ENCODE measurements around the gene TBC1D22B. TPM values are rescaled to one million over a fixed set of nuclear protein-coding genes. Genes with fewer than 3 reads are reported as not detected.
A peak's percentile ranks its signal among the peaks of the same experiment; 100 is the strongest.

TBC1D22B gene
- total and polyA plus RNA-seq, 2 of the 13 experiments (the other 11 are each of a cell fraction or from before 2014, with no cell fraction given): 9.7 to 12.9 TPM

- no peak for TF ChIP-seq NR3C1 (CRISPR knock-in tag; IDR thresholded peaks at IDR 0.05)
- peak; percentile 97 for TF ChIP-seq HDAC1 (CRISPR knock-in tag; IDR thresholded peaks at IDR 0.05)
- TF ChIP-seq RBM22 (optimal IDR thresholded peaks at IDR 0.05; ENCODE audit: low read length): no peak
- peak; percentile 92 for TF ChIP-seq NFRKB (IDR thresholded peaks at IDR 0.05)
- TF ChIP-seq SSRP1 (CRISPR knock-in tag; IDR thresholded peaks at IDR 0.05): no peak
- TF ChIP-seq CBFB (CRISPR knock-in tag; IDR thresholded peaks at IDR 0.05): peak; percentile 75; the same call in 1 of the 2 replicates
- no peak for TF ChIP-seq NPAS2 (CRISPR knock-in tag; IDR thresholded peaks at IDR 0.05; ENCODE audit: borderline replicate concordance)
- peak; percentile 77; the same call in 1 of the 2 replicates for TF ChIP-seq KDM4B (CRISPR knock-in tag; IDR thresholded peaks at IDR 0.05)
- TF ChIP-seq ZNF20 (CRISPR knock-in tag; IDR thresholded peaks at IDR 0.05): no peak
- peak; percentile 49; the same call in 1 of the 2 replicates for TF ChIP-seq ZSCAN22 (CRISPR knock-in tag; IDR thresholded peaks at IDR 0.05)
- TF ChIP-seq ZEB1 (IDR thresholded peaks at IDR 0.05; ENCODE audit: insufficient replicate concordance, low read depth): peak; percentile 99
- TF ChIP-seq ZNF282 (IDR thresholded peaks at IDR 0.05; ENCODE audit: partially characterized antibody): no peak
- TF ChIP-seq, protein P1, sequence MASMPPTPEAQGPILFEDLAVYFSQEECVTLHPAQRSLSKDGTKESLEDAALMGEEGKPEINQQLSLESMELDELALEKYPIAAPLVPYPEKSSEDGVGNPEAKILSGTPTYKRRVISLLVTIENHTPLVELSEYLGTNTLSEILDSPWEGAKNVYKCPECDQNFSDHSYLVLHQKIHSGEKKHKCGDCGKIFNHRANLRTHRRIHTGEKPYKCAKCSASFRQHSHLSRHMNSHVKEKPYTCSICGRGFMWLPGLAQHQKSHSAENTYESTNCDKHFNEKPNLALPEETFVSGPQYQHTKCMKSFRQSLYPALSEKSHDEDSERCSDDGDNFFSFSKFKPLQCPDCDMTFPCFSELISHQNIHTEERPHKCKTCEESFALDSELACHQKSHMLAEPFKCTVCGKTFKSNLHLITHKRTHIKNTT (CRISPR knock-in tag; IDR thresholded peaks at IDR 0.05): no peak
- peak; percentile 74 for TF ChIP-seq ELF1 (CRISPR knock-in tag; IDR thresholded peaks at IDR 0.05)
- peak; percentile 82 for TF ChIP-seq AGO1 (IDR thresholded peaks at IDR 0.05; ENCODE audit: low read depth, low read length, poor library complexity, severe bottlenecking)
- TF ChIP-seq, protein P2, sequence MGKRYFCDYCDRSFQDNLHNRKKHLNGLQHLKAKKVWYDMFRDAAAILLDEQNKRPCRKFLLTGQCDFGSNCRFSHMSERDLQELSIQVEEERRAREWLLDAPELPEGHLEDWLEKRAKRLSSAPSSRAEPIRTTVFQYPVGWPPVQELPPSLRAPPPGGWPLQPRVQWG (CRISPR knock-in tag; IDR thresholded peaks at IDR 0.05; ENCODE audit: borderline replicate concordance, low read depth): no peak
- TF ChIP-seq ZNF460 (CRISPR knock-in tag; IDR thresholded peaks at IDR 0.05; ENCODE audit: borderline replicate concordance): no peak; the same call in 1 of the 2 replicates
- no peak for TF ChIP-seq TBP (CRISPR knock-in tag; IDR thresholded peaks at IDR 0.05)
- peak; percentile 73 for TF ChIP-seq HNRNPL (IDR thresholded peaks at IDR 0.05; ENCODE audit: low read depth, low read length)
- TF ChIP-seq, protein P3, sequence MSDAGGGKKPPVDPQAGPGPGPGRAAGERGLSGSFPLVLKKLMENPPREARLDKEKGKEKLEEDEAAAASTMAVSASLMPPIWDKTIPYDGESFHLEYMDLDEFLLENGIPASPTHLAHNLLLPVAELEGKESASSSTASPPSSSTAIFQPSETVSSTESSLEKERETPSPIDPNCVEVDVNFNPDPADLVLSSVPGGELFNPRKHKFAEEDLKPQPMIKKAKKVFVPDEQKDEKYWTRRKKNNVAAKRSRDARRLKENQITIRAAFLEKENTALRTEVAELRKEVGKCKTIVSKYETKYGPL (CRISPR knock-in tag; IDR thresholded peaks at IDR 0.05): 0 out of 2 replicates have a peak, but pooled peaks have one; percentile 34
- TF ChIP-seq, protein P4, sequence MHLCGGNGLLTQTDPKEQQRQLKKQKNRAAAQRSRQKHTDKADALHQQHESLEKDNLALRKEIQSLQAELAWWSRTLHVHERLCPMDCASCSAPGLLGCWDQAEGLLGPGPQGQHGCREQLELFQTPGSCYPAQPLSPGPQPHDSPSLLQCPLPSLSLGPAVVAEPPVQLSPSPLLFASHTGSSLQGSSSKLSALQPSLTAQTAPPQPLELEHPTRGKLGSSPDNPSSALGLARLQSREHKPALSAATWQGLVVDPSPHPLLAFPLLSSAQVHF (CRISPR knock-in tag; IDR thresholded peaks at IDR 0.05): no peak
- no peak; the same call in 1 of the 2 replicates for TF ChIP-seq ZNF724P (CRISPR knock-in tag; IDR thresholded peaks at IDR 0.05; ENCODE audit: borderline replicate concordance)
- no peak for TF ChIP-seq ZNF329 (CRISPR knock-in tag; IDR thresholded peaks at IDR 0.05; ENCODE audit: low read depth)
- TF ChIP-seq DBP (CRISPR knock-in tag; IDR thresholded peaks at IDR 0.05; ENCODE audit: not compliant biosample characterization): no peak
- TF ChIP-seq POGZ (CRISPR knock-in tag; IDR thresholded peaks at IDR 0.05): peak; percentile 98
- 0 out of 2 replicates have a peak, but pooled peaks have one; percentile 43 for TF ChIP-seq THAP8 (CRISPR knock-in tag; IDR thresholded peaks at IDR 0.05; ENCODE audit: borderline replicate concordance)
- TF ChIP-seq ZNF788 (CRISPR knock-in tag; IDR thresholded peaks at IDR 0.05; ENCODE audit: borderline replicate concordance): peak; percentile 73; the same call in 1 of the 2 replicates
These were observed at the start of gene TBC1D22B, which contains the start of gene TMEM217 (continued) for GRCh38 chr6:37257634-37258404.

All from HepG2 (cell line).